Mesenchymal stem cell (in vitro differentiated cells and primary cell): ENCODE data around the gene TMEM178A.

ENCODE experiments used
- DNase-seq: peaks from one replicate; pipeline ENCODE4 v3.0.0-alpha.2; 2013
- H2AFZ ChIP-seq: one replicate; pipeline ENCODE4 v1.6.1; 2013; ENCODE audit warnings: low read depth, mild to moderate bottlenecking, control low read depth, inconsistent platforms, low read length, moderate library complexity
- H2AK5ac ChIP-seq: 2 replicates; pipeline ENCODE4 v1.6.1; 2013; ENCODE audit warnings: low read length, moderate library complexity, mild to moderate bottlenecking, inconsistent platforms; ENCODE audit not compliant: severe bottlenecking
- H2BK120ac ChIP-seq: one replicate; pipeline ENCODE4 v1.6.1; 2013; ENCODE audit warnings: low read depth, mild to moderate bottlenecking, inconsistent platforms, low read length, moderate library complexity
- H2BK12ac ChIP-seq, 2 experiments: one replicate each; pipeline ENCODE4 v1.6.1; 2013; ENCODE audit warnings: inconsistent platforms in 2 of 2, low read length in 2 of 2, mild to moderate bottlenecking in 2 of 2, moderate library complexity in 2 of 2, control low read depth in 1 of 2
- H2BK15ac ChIP-seq: one replicate; pipeline ENCODE4 v1.6.1; 2013; ENCODE audit warnings: mild to moderate bottlenecking, low read depth, inconsistent platforms; ENCODE audit not compliant: poor library complexity, severe bottlenecking
- H2BK5ac ChIP-seq: 2 replicates; pipeline ENCODE4 v1.6.1; 2013; ENCODE audit warnings: low read depth, mild to moderate bottlenecking, low read length, control low read depth, inconsistent platforms; ENCODE audit not compliant: poor library complexity, severe bottlenecking
- H3K14ac ChIP-seq, 2 experiments: one replicate each; pipeline ENCODE4 v1.6.1; 2013; ENCODE audit warnings: inconsistent platforms in 2 of 2, low read length in 2 of 2, control low read depth in 1 of 2, mild to moderate bottlenecking in 1 of 2, moderate library complexity in 1 of 2
- H3K18ac ChIP-seq, 2 experiments: one replicate each; pipeline ENCODE4 v1.6.1; 2013; ENCODE audit warnings: inconsistent platforms in 2 of 2, low read length in 2 of 2, control low read depth in 1 of 2, low read depth in 1 of 2, mild to moderate bottlenecking in 1 of 2
- H3K23ac ChIP-seq, 2 experiments: one replicate each; pipeline ENCODE4 v1.6.1; 2013; ENCODE audit warnings: inconsistent platforms in 2 of 2, low read length in 2 of 2, mild to moderate bottlenecking in 2 of 2, moderate library complexity in 2 of 2, control low read depth in 1 of 2
- H3K27ac ChIP-seq: 2 replicates; pipeline ENCODE4 v1.5.1; 2013; ENCODE audit warnings: mild to moderate bottlenecking, moderate library complexity, low read length, control low read depth, inconsistent platforms; ENCODE audit not compliant: poor library complexity, severe bottlenecking
- H3K27me3 ChIP-seq, 2 experiments: 2 replicates each; pipeline versions ENCODE4 v1.6.1 to v1.7.0; 2013; ENCODE audit warnings: low read length in 2 of 2, mild to moderate bottlenecking in 2 of 2, moderate library complexity in 2 of 2, control low read depth in 1 of 2, inconsistent platforms in 1 of 2; ENCODE audit not compliant: control insufficient read depth in 1 of 2, insufficient read depth in 1 of 2
- H3K36me3 ChIP-seq, 2 experiments: 2 replicates each; pipeline versions ENCODE4 v1.6.1 to v1.7.0; 2013; ENCODE audit warnings: low read length in 2 of 2, control low read depth in 1 of 2, inconsistent platforms in 1 of 2, low read depth in 1 of 2, mild to moderate bottlenecking in 1 of 2; ENCODE audit not compliant: insufficient read depth in 2 of 2, control insufficient read depth in 1 of 2
- H3K4ac ChIP-seq, 2 experiments: one replicate each; pipeline ENCODE4 v1.6.1; 2013; ENCODE audit warnings: inconsistent platforms in 2 of 2, low read length in 2 of 2, mild to moderate bottlenecking in 2 of 2, moderate library complexity in 2 of 2, control low read depth in 1 of 2, low read depth in 1 of 2
- H3K4me1 ChIP-seq: 2 replicates; pipeline ENCODE4 v1.6.1; 2013; ENCODE audit warnings: low read depth, low read length, control low read depth; ENCODE audit not compliant: control insufficient read depth, insufficient read depth
- H3K4me2 ChIP-seq: 2 replicates; pipeline ENCODE4 v1.6.1; 2013; ENCODE audit warnings: low read length, mild to moderate bottlenecking, inconsistent platforms; ENCODE audit not compliant: poor library complexity, severe bottlenecking
- H3K4me3 ChIP-seq, 2 experiments: 2 replicates each; pipeline versions ENCODE4 v1.5.1 to v1.7.0; 2013; ENCODE audit warnings: low read length in 2 of 2, mild to moderate bottlenecking in 2 of 2, control low read depth in 1 of 2, low read depth in 1 of 2; ENCODE audit not compliant: insufficient read depth in 1 of 2
- H3K79me1 ChIP-seq: replicated peaks from 2 replicates; pipeline ENCODE4 v1.6.1; 2013; ENCODE audit warnings: mild to moderate bottlenecking, control low read depth, low read length, inconsistent platforms; ENCODE audit not compliant: poor library complexity, severe bottlenecking
- H3K9ac ChIP-seq: 2 replicates; pipeline ENCODE4 v1.7.0; 2013; ENCODE audit warnings: mild to moderate bottlenecking, low read length, moderate library complexity
- H3K9me3 ChIP-seq: 2 replicates; pipeline ENCODE4 v1.7.0; 2013; ENCODE audit warnings: mild to moderate bottlenecking, low read length; ENCODE audit not compliant: control insufficient read depth
- H4K8ac ChIP-seq: one replicate; pipeline ENCODE4 v1.6.1; 2013; ENCODE audit warnings: inconsistent platforms, mild to moderate bottlenecking, low read length, moderate library complexity
- H4K91ac ChIP-seq: one replicate; pipeline ENCODE4 v1.6.1; 2013; ENCODE audit warnings: mild to moderate bottlenecking, low read length, inconsistent platforms
- WGBS: methylation state at CpG from one replicate; pipeline ENCODE4 v1.1.7; 2013; ENCODE audit warnings: mixed read lengths; 5-methylcytosine and 5-hydroxymethylcytosine counted together

TMEM178A gene

GRCh38 chr2:39718483-39718882 is 52.8 kb downstream of the TMEM178A start:
- H2BK5ac ChIP-seq, result no peak overlapping the region
- no peak overlapping the region for H2AK5ac ChIP-seq
- no peak overlapping the region for H2BK15ac ChIP-seq
- H2BK12ac ChIP-seq, result no peak overlapping the region
- no peak overlapping the region for H2AFZ ChIP-seq
- H3K4me2 ChIP-seq, result no peak overlapping the region
- H3K79me1 ChIP-seq, result no peaks in the 10 kb centered on the region
- 89% methylated on average over 3 of the region's 9 CpGs for WGBS
- no peak overlapping the region for H4K91ac ChIP-seq
- no peaks in the 10 kb centered on the region for H3K27me3 ChIP-seq
- DNase-seq, result no peak
- no peak overlapping the region for H3K4ac ChIP-seq
- no peak overlapping the region for H3K18ac ChIP-seq
- H3K27ac ChIP-seq, result no peak overlapping the region
- H3K9me3 ChIP-seq, result no peaks in the 10 kb centered on the region
- H3K4me1 ChIP-seq, result peaks cover 1% of the 10 kb centered on the region
- H4K8ac ChIP-seq, result no peak overlapping the region
- H3K9ac ChIP-seq, result no peak overlapping the region
- H3K14ac ChIP-seq, result no peak overlapping the region
- H2BK120ac ChIP-seq, result no peak overlapping the region
- H3K36me3 ChIP-seq, result no peaks in the 10 kb centered on the region
- no peak overlapping the region for H3K4me3 ChIP-seq
- H3K23ac ChIP-seq, result no peak overlapping the region

- H3K36me3 ChIP-seq, result no peaks in the 10 kb centered on the region
- H4K91ac ChIP-seq, result no peak overlapping the region
- H2AFZ ChIP-seq, result no peak overlapping the region
- H2BK5ac ChIP-seq, result no peak overlapping the region
- no peak overlapping the region for H4K8ac ChIP-seq
- no peak overlapping the region for H3K27ac ChIP-seq
- H3K4me1 ChIP-seq, result peaks cover 4% of the 10 kb centered on the region
- H2BK12ac ChIP-seq, result no peak overlapping the region
- no peak for DNase-seq
- no peak overlapping the region for H3K4me3 ChIP-seq
- H2BK120ac ChIP-seq, result no peak overlapping the region
- H3K4ac ChIP-seq, result no peak overlapping the region
- H3K79me1 ChIP-seq, result no peaks in the 10 kb centered on the region
- WGBS, result 95% methylated on average over 8 of the region's 8 CpGs
- H3K4me2 ChIP-seq, result no peak overlapping the region
- no peak overlapping the region for H2BK15ac ChIP-seq
- no peak overlapping the region for H3K18ac ChIP-seq
- no peak overlapping the region for H3K23ac ChIP-seq
- H3K9ac ChIP-seq, result no peak overlapping the region
- no peaks in the 10 kb centered on the region for H3K9me3 ChIP-seq
- no peak overlapping the region for H2AK5ac ChIP-seq
- no peak overlapping the region for H3K14ac ChIP-seq
- H3K27me3 ChIP-seq, result no peaks in the 10 kb centered on the region
Measured at GRCh38 chr2:39719317-39719716, 53.6 kb downstream of the TMEM178A start.

GRCh38 chr2:39720970-39721369 is 55.3 kb downstream of the TMEM178A start:
- Histone ChIP-seq H4K8ac (no peak overlapping the region), H3K9ac (no peak overlapping the region), H3K27ac (no peak overlapping the region), H4K91ac (no peak overlapping the region), H2BK120ac (no peak overlapping the region), H3K79me1 (no peaks in the 10 kb centered on the region), H3K23ac (no peak overlapping the region), H3K4me1 (peaks cover 5% of the 10 kb centered on the region), H3K18ac (no peak overlapping the region), H2AFZ (no peak overlapping the region), H2AK5ac (no peak overlapping the region), H3K36me3 (no peaks in the 10 kb centered on the region), H3K27me3 (no peaks in the 10 kb centered on the region), H3K4me2 (no peak overlapping the region), H3K9me3 (no peaks in the 10 kb centered on the region), H2BK12ac (no peak overlapping the region), H2BK5ac (no peak overlapping the region), H3K4me3 (no peak overlapping the region), H3K4ac (no peak overlapping the region), H3K14ac (no peak overlapping the region), H2BK15ac (no peak overlapping the region)
- 94% methylated on average over 1 of the region's 2 CpGs for WGBS
- DNase-seq, result no peak

- Histone ChIP-seq H3K4me3 (no peak overlapping the region), H3K79me1 (no peaks in the 10 kb centered on the region)
Measured at GRCh38 chr2:39723497-39723896, 57.8 kb downstream of the TMEM178A start.

More at GRCh38 chr2:39723497-39723896, 57.8 kb downstream of the TMEM178A start:
- Histone ChIP-seq H2BK12ac (no peak overlapping the region), H3K36me3 (no peaks in the 10 kb centered on the region), H3K4me2 (peak overlapping the region; percentile 30), H3K4ac (no peak overlapping the region), H3K18ac (no peak overlapping the region), H4K91ac (no peak overlapping the region), H3K9me3 (no peaks in the 10 kb centered on the region), H2BK120ac (no peak overlapping the region), H2AFZ (no peak overlapping the region), H2BK5ac (no peak overlapping the region), H2BK15ac (no peak overlapping the region), H3K9ac (no peak overlapping the region), H3K27me3 (no peaks in the 10 kb centered on the region), H3K14ac (no peak overlapping the region), H2AK5ac (peak overlapping the region; percentile 70), H4K8ac (no peak overlapping the region), H3K27ac (no peak overlapping the region), H3K23ac (no peak overlapping the region), H3K4me1 (peaks cover 5% of the 10 kb centered on the region)
- 90% methylated on average over 2 of the region's 2 CpGs for WGBS
- no peak for DNase-seq
